ENCODE results near the gene PLBD2. TPM values are rescaled to one million over a fixed set of nuclear protein-coding genes. Genes with fewer than 3 reads are reported as not detected.

PLBD2 gene
- total and polyA plus RNA-seq, 9 of the 15 experiments (the other 6 are each of a cell fraction or from before 2014, with no cell fraction given), result 2.4 to 37.4 (median 6.0) TPM

- TF ChIP-seq ZBTB40 (IDR thresholded peaks at IDR 0.05) (peak; percentile 53; the same call in 1 of the 2 replicates), ZBTB40 (CRISPR knock-in tag; IDR thresholded peaks at IDR 0.05) (no peak), MEF2D (tag; conservative IDR thresholded peaks at IDR 0.05; ENCODE audit: low read depth) (0 out of 2 replicates have a peak, but pooled peaks have one; percentile 10), MLLT1 (IDR thresholded peaks at IDR 0.05) (peak in 1 of 2 experiments; percentile 68; a peak in 2 of 4 replicates), POLR2H (tag; IDR thresholded peaks at IDR 0.05; ENCODE audit: low read depth) (peak; percentile 83), DPF2 (IDR thresholded peaks at IDR 0.05) (peak; percentile 82), THAP12 (CRISPR knock-in tag; IDR thresholded peaks at IDR 0.05) (0 out of 2 replicates have a peak, but pooled peaks have one; percentile 8), SMARCC2 (IDR thresholded peaks at IDR 0.05; ENCODE audit: low read depth) (no peak), ZNF512 (tag; IDR thresholded peaks at IDR 0.05) (no peak)
Measured at GRCh38 chr12:113422030-113422885, 63.9 kb downstream of the PLBD2 start, which contains the start of gene SDSL (continued).

Data from K562 (cell line).